Transverse colon (tissue), 4 donors: Measurements from ENCODE around the gene SLC6A18. TPM values are rescaled to one million over a fixed set of nuclear protein-coding genes. Genes with fewer than 3 reads are reported as not detected.

Source experiments
- DNase-seq: peaks from one replicate; pipeline ENCODE4 v3.0.0-alpha.2; 2019
- H3K27ac ChIP-seq, 4 donors: fragments of 200-600 bp; sonication (generic); 2 replicates each; pipeline ENCODE4 v1.5.1; 2016 to 2018; ENCODE audit warnings: inconsistent platforms in 4 of 4
- H3K27me3 ChIP-seq: fragments of 200-600 bp; sonication (generic); 2 replicates; pipeline ENCODE4 v1.5.1; 2017; ENCODE audit warnings: inconsistent platforms
- H3K36me3 ChIP-seq, 4 donors: fragments of 200-600 bp; sonication (generic); 2 replicates each; pipeline ENCODE4 v1.5.1; 2017 to 2019; ENCODE audit warnings: inconsistent platforms in 4 of 4
- H3K4me1 ChIP-seq, 4 donors: fragments of 200-600 bp; sonication (generic); 2 replicates each; pipeline ENCODE4 v1.5.1; 2017 to 2020; ENCODE audit warnings: inconsistent platforms in 4 of 4
- H3K4me3 ChIP-seq, 4 donors: fragments of 200-600 bp; sonication (generic); 1 replicate in 1 of 4; 2 replicates in 3 of 4; pipeline versions ENCODE4 v1.5.1 to v1.6.1; 2017 to 2019; ENCODE audit warnings: inconsistent platforms in 4 of 4
- H3K9me3 ChIP-seq, 2 donors: fragments of 200-600 bp; sonication (generic); 2 replicates each; pipeline ENCODE4 v1.5.1; 2017 to 2019; ENCODE audit warnings: inconsistent platforms in 2 of 2
- EP300 ChIP-seq: sonication (generic); formaldehyde crosslinking; IDR thresholded peaks from one replicate; pipeline ENCODE4 v1.6.1; 2017; ENCODE audit warnings: antibody characterized with exemption, low read depth
- POLR2A ChIP-seq: fragments of 450-650 bp; IDR thresholded peaks from one replicate; pipeline ENCODE4 v1.6.1; 2016; ENCODE audit warnings: antibody characterized with exemption, mild to moderate bottlenecking, moderate library complexity
- POLR2AphosphoS5 ChIP-seq, 3 donors: sonication (generic); formaldehyde crosslinking; IDR thresholded peaks; one replicate each; pipeline ENCODE4 v1.6.1; 2016; ENCODE audit warnings: antibody characterized with exemption in 3 of 3
- WGBS, 2 donors: methylation state at CpG; one replicate each; pipeline ENCODE4 v1.1.5; 2018; ENCODE audit warnings: low coverage in 1 of 2; 5-methylcytosine and 5-hydroxymethylcytosine counted together
- in situ Hi-C, 4 donors: fragments of 200-750 bp; cut with MboI; loops; one replicate each; pipeline versions ENCODE4 v1.15.0 to v1.15.1; 2017; ENCODE audit warnings: low sequenced_read_pairs in 3 of 4, low pct_ligation_motif_present in 1 of 4, low pct_unique_long_range_greater_than_20kb in 1 of 4
- intact Hi-C: fragments of 100-400 bp; cut with DNase I; formaldehyde crosslinking; loops from one replicate; pipeline ENCODE4 v1.15.1; 2023; ENCODE audit warnings: low total_unique reads
- total RNA-seq, 4 donors: library from RNA; depleted of rRNA; stranded (reverse); fragments of >200 nt; gene quantifications; one replicate each; pipeline ENCODE4 v1.1.0, GENCODE V29; 2016
- TF ChIP-seq, protein P1 (sequence below), 5 experiments: fragments of 200-600 bp in 3 of 5; fragments of 450-650 bp in 2 of 5; sonication (generic) in 3 of 5; IDR thresholded peaks; 1 replicate in 2 of 5; 2 replicates in 3 of 5; pipeline ENCODE4 v1.5.1; 2016 to 2017; ENCODE audit warnings: antibody characterized with exemption in 5 of 5, inconsistent platforms in 3 of 5, mild to moderate bottlenecking in 2 of 5, moderate library complexity in 1 of 5

SLC6A18 gene
- total RNA-seq, 4 donors from 2014 or later: not detected

- Histone ChIP-seq H3K27ac (no peak overlapping the region), H3K9me3 (no peaks in the 10 kb centered on the region), H3K4me3 (no peak overlapping the region), H3K36me3 (no peaks in the 10 kb centered on the region), H3K27me3 (peaks cover 10% of the 10 kb centered on the region), H3K4me1 (peaks cover 0 to 11% (median 0%) of the 10 kb centered on the region in 4 donors)
- intact Hi-C loops (no loop called here), in situ Hi-C loops (no loop called here)
- 69% methylated on average over 24 of the region's 24 CpGs; no CpG with 5 or more reads in 1 of the 2 donors for WGBS, 2 donors
- DNase-seq: peak; percentile 26
- TF ChIP-seq, protein P1, sequence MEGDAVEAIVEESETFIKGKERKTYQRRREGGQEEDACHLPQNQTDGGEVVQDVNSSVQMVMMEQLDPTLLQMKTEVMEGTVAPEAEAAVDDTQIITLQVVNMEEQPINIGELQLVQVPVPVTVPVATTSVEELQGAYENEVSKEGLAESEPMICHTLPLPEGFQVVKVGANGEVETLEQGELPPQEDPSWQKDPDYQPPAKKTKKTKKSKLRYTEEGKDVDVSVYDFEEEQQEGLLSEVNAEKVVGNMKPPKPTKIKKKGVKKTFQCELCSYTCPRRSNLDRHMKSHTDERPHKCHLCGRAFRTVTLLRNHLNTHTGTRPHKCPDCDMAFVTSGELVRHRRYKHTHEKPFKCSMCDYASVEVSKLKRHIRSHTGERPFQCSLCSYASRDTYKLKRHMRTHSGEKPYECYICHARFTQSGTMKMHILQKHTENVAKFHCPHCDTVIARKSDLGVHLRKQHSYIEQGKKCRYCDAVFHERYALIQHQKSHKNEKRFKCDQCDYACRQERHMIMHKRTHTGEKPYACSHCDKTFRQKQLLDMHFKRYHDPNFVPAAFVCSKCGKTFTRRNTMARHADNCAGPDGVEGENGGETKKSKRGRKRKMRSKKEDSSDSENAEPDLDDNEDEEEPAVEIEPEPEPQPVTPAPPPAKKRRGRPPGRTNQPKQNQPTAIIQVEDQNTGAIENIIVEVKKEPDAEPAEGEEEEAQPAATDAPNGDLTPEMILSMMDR (IDR thresholded peaks at IDR 0.05): peak in 4 of 5 experiments; percentile 38 to 69 (median 50)
- TF ChIP-seq POLR2AphosphoS5 (IDR thresholded peaks at IDR 0.05): no peak
These were observed 16.3 kb upstream of the SLC6A18 start for GRCh38 chr5:1208743-1209488.

DNA sequence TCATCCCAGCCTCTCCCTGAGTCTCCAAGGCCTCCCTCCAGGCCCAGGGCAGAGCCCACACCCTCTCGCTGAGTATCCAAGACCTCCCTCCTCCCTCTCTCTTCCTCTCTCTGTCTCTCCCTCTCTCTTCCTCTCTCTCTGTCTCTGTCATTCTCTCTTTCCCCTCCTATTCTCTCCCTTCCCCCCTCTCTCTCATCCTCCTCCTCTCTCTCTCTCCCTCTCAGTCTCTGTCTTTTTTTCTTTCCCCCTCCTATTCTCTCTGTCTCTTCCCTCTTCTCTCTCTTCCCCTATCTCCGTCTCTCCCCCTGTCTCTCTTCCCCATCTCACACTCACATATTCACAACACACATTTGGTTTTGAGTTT is 15.7 kb upstream of the SLC6A18 start:
- in situ Hi-C loops: no loop called here
- peaks cover 0 to 11% (median 0%) of the 10 kb centered on the region in 4 donors for H3K4me1 ChIP-seq
- H3K36me3 ChIP-seq: no peaks in the 10 kb centered on the region
- 43 to 54% methylated on average over 1 to 2 of the region's 2 CpGs for WGBS, 2 donors
- H3K27ac ChIP-seq: no peak overlapping the region
- intact Hi-C loops: no loop called here
- no peak overlapping the region for H3K4me3 ChIP-seq
- peaks cover 10% of the 10 kb centered on the region for H3K27me3 ChIP-seq
- TF ChIP-seq, protein P1 (IDR thresholded peaks at IDR 0.05): no peak
- no peak for TF ChIP-seq POLR2AphosphoS5 (IDR thresholded peaks at IDR 0.05)
- no peak for TF ChIP-seq EP300
- no peak for TF ChIP-seq POLR2A
- no peaks in the 10 kb centered on the region for H3K9me3 ChIP-seq
- no peak for DNase-seq

DNA sequence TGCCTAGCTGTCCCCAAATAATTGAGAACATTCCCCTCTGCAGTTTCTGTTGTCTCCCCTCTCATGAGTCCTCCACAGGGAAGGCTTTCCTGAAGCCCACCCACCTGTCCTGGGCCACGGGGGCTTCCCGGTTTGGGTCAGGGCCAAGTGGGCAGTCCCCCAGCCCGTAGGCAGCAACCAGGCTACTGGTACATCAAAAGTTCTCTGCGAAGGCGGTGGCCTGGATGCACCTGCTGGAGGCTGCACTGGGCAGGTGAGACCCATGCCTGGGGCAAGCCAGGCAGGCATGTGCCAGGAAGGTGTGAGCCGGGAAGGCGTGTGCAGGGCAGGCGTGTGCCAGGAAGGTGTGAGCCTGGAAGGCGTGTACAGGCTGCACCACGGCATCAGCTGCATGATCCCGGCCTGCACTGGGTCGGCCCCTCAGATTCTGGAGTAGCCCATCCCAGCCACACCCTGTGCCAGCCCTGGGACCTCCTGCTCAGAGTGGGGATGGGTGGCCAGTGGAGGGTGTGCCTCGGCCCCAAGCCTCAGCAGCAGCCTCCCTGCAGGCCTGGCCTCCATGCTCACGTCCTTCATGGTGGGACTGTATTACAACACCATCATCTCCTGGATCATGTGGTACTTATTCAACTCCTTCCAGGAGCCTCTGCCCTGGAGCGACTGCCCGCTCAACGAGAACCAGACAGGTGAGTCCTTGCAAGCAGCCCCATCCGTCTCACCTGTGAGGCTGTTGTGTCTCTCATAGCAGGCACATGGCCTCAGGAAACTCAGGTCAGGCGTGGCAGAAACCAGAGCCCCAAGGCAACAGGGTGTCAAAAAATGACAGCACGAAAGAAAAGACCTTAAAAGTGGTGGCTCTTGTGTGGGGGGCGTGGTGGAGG is 15.0 kb upstream of the SLC6A18 start:
- H3K9me3 ChIP-seq: no peaks in the 10 kb centered on the region
- peaks cover 0 to 6% (median 0%) of the 10 kb centered on the region in 4 donors for H3K4me1 ChIP-seq
- 76 to 100% methylated on average over 1 to 15 of the region's 21 CpGs for WGBS, 2 donors
- intact Hi-C loops: no loop called here
- no peak overlapping the region for H3K27ac ChIP-seq
- peaks cover 10% of the 10 kb centered on the region for H3K27me3 ChIP-seq
- in situ Hi-C loops: no loop called here
- no peaks in the 10 kb centered on the region for H3K36me3 ChIP-seq
- no peak for DNase-seq
- TF ChIP-seq POLR2A (no peak), EP300 (no peak), POLR2AphosphoS5 (IDR thresholded peaks at IDR 0.05) (no peak)
- TF ChIP-seq, protein P1 (IDR thresholded peaks at IDR 0.05): no peak
- no peak overlapping the region for H3K4me3 ChIP-seq

GRCh38 chr5:1210832-1211251 is 14.3 kb upstream of the SLC6A18 start:
- Histone ChIP-seq H3K36me3 (no peaks in the 10 kb centered on the region), H3K27me3 (peaks cover 10% of the 10 kb centered on the region), H3K9me3 (no peaks in the 10 kb centered on the region), H3K4me1 (peaks cover 0 to 6% (median 0%) of the 10 kb centered on the region in 4 donors), H3K27ac (no peak overlapping the region), H3K4me3 (no peak overlapping the region)
- WGBS, 2 donors: 91% methylated on average over 21 of the region's 21 CpGs; no CpG with 5 or more reads in 1 of the 2 donors
- TF ChIP-seq, protein P1 (IDR thresholded peaks at IDR 0.05): no peak
- TF ChIP-seq EP300 (no peak), POLR2AphosphoS5 (IDR thresholded peaks at IDR 0.05) (no peak), POLR2A (no peak)
- DNase-seq: no peak
- intact Hi-C loops: no loop called here
- in situ Hi-C loops: no loop called here
